Measurements from ENCODE around the gene DNTT.

The DNTT gene

GRCh38 chr10:96290368-96291133 is 13.7 kb upstream of the DNTT start:
- Histone ChIP-seq H3K27ac (ENCODE audit: extremely low read depth, low read depth, low read length) (no peak overlapping the region), H3K36me3 (ENCODE audit: control insufficient read depth in 2 of 2, insufficient read depth in 1 of 2, low read length in 2 of 2) (no peaks in the 10 kb centered on the region), H3K4me1 (ENCODE audit: control insufficient read depth, insufficient read depth, low read length) (no peaks in the 10 kb centered on the region; the same call in 1 of the 2 replicates), H3K4me3 (ENCODE audit: low read depth, low read length) (no peak overlapping the region), H3K9me3 (ENCODE audit: control insufficient read depth, insufficient read depth, low read depth, low read length) (no peaks in the 10 kb centered on the region)
- CTCF ChIA-PET: interaction anchor here (0.6 to 7.4 kb wide), 6 partner anchors 9 to 597 kb away, joined by 3 to 131 read pairs (median 7); partner anchors contain the start of gene TCTN3
- no peak for TF ChIP-seq SALL2 (tag by site-specific recombination; IDR thresholded peaks at IDR 0.05; ENCODE audit: borderline replicate concordance)
- TF ChIP-seq ZNF404 (tag by site-specific recombination; IDR thresholded peaks at IDR 0.05): no peak
- TF ChIP-seq ZNF132 (tag by site-specific recombination; IDR thresholded peaks at IDR 0.05; ENCODE audit: borderline replicate concordance): no peak
- no peak for TF ChIP-seq ZNF518A (tag by site-specific recombination; conservative IDR thresholded peaks at IDR 0.05; ENCODE audit: low read depth)
- no peak for TF ChIP-seq ZBTB21 (tag by site-specific recombination; IDR thresholded peaks at IDR 0.05)
- no peak for TF ChIP-seq ZNF146 (tag by site-specific recombination; IDR thresholded peaks at IDR 0.05)
- TF ChIP-seq ZNF239 (tag by site-specific recombination; IDR thresholded peaks at IDR 0.05): no peak
- TF ChIP-seq ZNF280C (tag by site-specific recombination; IDR thresholded peaks at IDR 0.05): no peak
- TF ChIP-seq HOXC10 (CRISPR knock-in tag; IDR thresholded peaks at IDR 0.05): no peak
- no peak for TF ChIP-seq HIC1 (tag by site-specific recombination; IDR thresholded peaks at IDR 0.05)
- TF ChIP-seq ZNF561 (tag by site-specific recombination; IDR thresholded peaks at IDR 0.05; ENCODE audit: borderline replicate concordance): no peak
- TF ChIP-seq ZNF157 (tag by site-specific recombination; IDR thresholded peaks at IDR 0.05): no peak
- no peak for TF ChIP-seq ZNF555 (tag by site-specific recombination; conservative IDR thresholded peaks at IDR 0.05)
- TF ChIP-seq ZNF776 (tag by site-specific recombination; IDR thresholded peaks at IDR 0.05; ENCODE audit: borderline replicate concordance): no peak
- no peak for TF ChIP-seq ZNF175 (tag by site-specific recombination; IDR thresholded peaks at IDR 0.05)
- TF ChIP-seq ZFP41 (tag by site-specific recombination; IDR thresholded peaks at IDR 0.05; ENCODE audit: borderline replicate concordance): no peak
- no peak for TF ChIP-seq ZNF664 (tag by site-specific recombination; IDR thresholded peaks at IDR 0.05)
- TF ChIP-seq ZNF701 (tag by site-specific recombination; IDR thresholded peaks at IDR 0.05): no peak
- TF ChIP-seq PATZ1 (tag by site-specific recombination; IDR thresholded peaks at IDR 0.05): no peak
- no peak for TF ChIP-seq ZNF280D (tag by site-specific recombination; IDR thresholded peaks at IDR 0.05)
- POLR2A ChIA-PET: no interaction called here

Measured in HEK293 (cell line).